ENCODE data around the gene ASB13. TPM values are rescaled to one million over a fixed set of nuclear protein-coding genes. Genes with fewer than 3 reads are reported as not detected.
A peak's percentile ranks its signal among the peaks of the same experiment; 100 is the strongest.

The ASB13 gene
- total and polyA plus RNA-seq, 2 of the 13 experiments (the other 11 are each of a cell fraction or from before 2014, with no cell fraction given), result 9.3 to 15.4 TPM

- TF ChIP-seq RORA (CRISPR knock-in tag; IDR thresholded peaks at IDR 0.05), result no peak
- peak; percentile 21; the same call in 1 of the 2 replicates for TF ChIP-seq MIER2 (CRISPR knock-in tag; IDR thresholded peaks at IDR 0.05)
- peak; percentile 85 for TF ChIP-seq RFX5 (IDR thresholded peaks at IDR 0.05; ENCODE audit: low read depth, low read length)
- no peak for TF ChIP-seq HOXA7 (CRISPR knock-in tag; IDR thresholded peaks at IDR 0.05)
- peak; percentile 80 for TF ChIP-seq MAX (IDR thresholded peaks at IDR 0.05)
- TF ChIP-seq NR3C1 (CRISPR knock-in tag; IDR thresholded peaks at IDR 0.05), result no peak
- TF ChIP-seq, protein P1, sequence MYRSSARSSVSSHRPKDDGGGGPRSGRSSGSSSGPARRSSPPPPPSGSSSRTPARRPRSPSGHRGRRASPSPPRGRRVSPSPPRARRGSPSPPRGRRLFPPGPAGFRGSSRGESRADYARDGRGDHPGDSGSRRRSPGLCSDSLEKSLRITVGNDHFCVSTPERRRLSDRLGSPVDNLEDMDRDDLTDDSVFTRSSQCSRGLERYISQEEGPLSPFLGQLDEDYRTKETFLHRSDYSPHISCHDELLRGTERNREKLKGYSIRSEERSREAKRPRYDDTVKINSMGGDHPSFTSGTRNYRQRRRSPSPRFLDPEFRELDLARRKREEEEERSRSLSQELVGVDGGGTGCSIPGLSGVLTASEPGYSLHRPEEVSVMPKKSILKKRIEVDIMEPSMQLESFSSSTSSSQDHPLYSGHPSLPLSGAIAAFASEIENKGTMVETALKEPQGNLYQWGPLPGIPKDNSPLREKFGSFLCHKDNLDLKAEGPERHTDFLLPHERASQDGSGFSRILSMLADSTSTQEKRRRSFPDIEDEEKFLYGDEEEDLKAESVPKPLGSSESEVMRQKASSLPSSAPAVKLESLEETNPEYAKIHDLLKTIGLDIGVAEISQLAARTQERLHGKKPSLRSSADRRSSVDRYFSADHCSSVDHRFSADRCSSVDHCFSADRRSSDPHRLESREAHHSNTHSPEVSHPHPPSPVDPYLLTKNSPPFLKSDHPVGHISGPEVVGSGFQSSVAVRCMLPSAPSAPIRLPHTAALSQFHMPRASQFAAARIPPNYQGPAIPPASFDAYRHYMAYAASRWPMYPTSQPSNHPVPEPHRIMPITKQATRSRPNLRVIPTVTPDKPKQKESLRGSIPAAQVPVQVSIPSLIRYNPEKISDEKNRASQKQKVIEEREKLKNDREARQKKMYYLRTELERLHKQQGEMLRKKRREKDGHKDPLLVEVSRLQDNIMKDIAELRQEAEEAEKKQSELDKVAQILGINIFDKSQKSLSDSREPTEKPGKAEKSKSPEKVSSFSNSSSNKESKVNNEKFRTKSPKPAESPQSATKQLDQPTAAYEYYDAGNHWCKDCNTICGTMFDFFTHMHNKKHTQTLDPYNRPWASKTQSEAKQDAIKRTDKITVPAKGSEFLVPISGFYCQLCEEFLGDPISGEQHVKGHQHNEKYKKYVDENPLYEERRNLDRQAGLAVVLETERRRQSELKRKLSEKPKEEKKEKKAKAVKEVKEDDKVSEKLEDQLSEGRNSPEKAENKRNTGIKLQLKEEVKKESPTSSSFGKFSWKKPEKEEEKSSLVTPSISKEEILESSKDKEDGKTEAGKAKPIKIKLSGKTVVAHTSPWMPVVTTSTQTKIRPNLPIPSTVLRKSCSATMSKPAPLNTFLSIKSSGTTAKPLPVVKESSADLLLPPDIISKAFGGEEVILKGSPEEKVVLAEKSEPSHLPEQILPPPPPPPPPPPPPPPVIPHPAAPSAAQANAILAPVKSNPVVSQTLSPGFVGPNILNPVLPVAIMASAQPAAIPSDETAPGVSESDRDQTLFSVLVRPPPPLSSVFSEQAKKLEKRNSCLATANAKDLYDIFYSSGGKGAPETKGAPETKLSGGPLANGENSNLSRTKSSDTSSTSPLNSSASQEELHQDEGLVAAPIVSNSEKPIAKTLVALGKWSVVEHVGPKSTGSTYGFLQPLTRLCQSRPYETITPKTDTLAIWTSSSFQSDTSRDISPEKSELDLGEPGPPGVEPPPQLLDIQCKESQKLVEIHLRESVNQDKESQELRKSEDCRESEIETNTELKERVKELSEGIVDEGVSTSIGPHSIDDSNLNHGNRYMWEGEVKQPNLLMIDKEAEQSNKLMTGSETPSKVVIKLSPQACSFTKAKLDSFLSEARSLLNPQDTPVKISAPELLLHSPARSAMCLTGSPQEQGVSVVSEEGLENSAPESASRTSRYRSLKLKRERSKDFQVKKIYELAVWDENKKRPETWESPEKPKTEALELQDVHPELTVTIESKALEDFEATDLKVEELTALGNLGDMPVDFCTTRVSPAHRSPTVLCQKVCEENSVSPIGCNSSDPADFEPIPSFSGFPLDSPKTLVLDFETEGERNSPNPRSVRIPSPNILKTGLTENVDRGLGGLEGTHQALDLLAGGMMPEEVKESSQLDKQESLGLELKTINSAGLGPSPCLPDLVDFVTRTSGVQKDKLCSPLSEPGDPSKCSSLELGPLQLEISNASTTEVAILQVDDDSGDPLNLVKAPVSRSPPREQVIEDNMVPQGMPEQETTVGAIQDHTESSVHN (CRISPR knock-in tag; IDR thresholded peaks at IDR 0.05), result 0 out of 2 replicates have a peak, but pooled peaks have one; percentile 29
- peak; percentile 86 for TF ChIP-seq HDAC1 (CRISPR knock-in tag; IDR thresholded peaks at IDR 0.05)
- no peak for TF ChIP-seq BCLAF1 (IDR thresholded peaks at IDR 0.05)
- 0 out of 2 replicates have a peak, but pooled peaks have one; percentile 54 for TF ChIP-seq ZNF563 (CRISPR knock-in tag; IDR thresholded peaks at IDR 0.05)
- no peak for TF ChIP-seq CERS6 (CRISPR knock-in tag; IDR thresholded peaks at IDR 0.05)
- TF ChIP-seq SIX4 (CRISPR knock-in tag; IDR thresholded peaks at IDR 0.05), result no peak
- no peak for TF ChIP-seq HMGA1 (CRISPR knock-in tag; conservative IDR thresholded peaks at IDR 0.05)
- TF ChIP-seq ZNF274 (CRISPR knock-in tag; IDR thresholded peaks at IDR 0.05), result no peak
- no peak for TF ChIP-seq PTBP1 (IDR thresholded peaks at IDR 0.05; ENCODE audit: low read depth, low read length, poor library complexity, severe bottlenecking)
- TF ChIP-seq ZNF317 (CRISPR knock-in tag; IDR thresholded peaks at IDR 0.05), result 0 out of 2 replicates have a peak, but pooled peaks have one; percentile 68
- peak; percentile 98 for TF ChIP-seq ZKSCAN8 (CRISPR knock-in tag; IDR thresholded peaks at IDR 0.05; ENCODE audit: borderline replicate concordance)
These were observed 6.5 kb downstream of the ASB13 start (continued) for GRCh38 chr10:5659702-5660528.
